Measurements from ENCODE around the gene NDST3. TPM values are rescaled to one million over a fixed set of nuclear protein-coding genes. Genes with fewer than 3 reads are reported as not detected.

NDST3 gene
- total and polyA plus RNA-seq, 2 of the 13 experiments (the other 11 are each of a cell fraction or from before 2014, with no cell fraction given): not detected

- Histone ChIP-seq H3K36me3 (replicated peaks in 1 of 2; ENCODE audit: control insufficient read depth in 1 of 2, insufficient read depth in 2 of 2, low read length in 2 of 2) (no peaks in the 10 kb centered on the region), H2AFZ (ENCODE audit: low read length) (no peak overlapping the region), H3K27me3 (ENCODE audit: control insufficient read depth in 1 of 2, insufficient read depth in 2 of 2, low read length in 2 of 2) (no peaks in the 10 kb centered on the region), H3K27ac (ENCODE audit: extremely low read length, insufficient read depth, low read length) (no peak overlapping the region), H3K4me1 (ENCODE audit: insufficient read depth, low read length) (no peaks in the 10 kb centered on the region), H3K4me3 (replicated peaks in 1 of 3; ENCODE audit: insufficient read depth in 1 of 3, low read depth in 2 of 3, low read length in 3 of 3) (no peak overlapping the region), H3K9me3 (ENCODE audit: low read length) (no peaks in the 10 kb centered on the region), H4K20me1 (ENCODE audit: insufficient read depth, low read length) (no peaks in the 10 kb centered on the region), H3K4me2 (ENCODE audit: low read depth, low read length) (no peak overlapping the region), H3K9ac (ENCODE audit: insufficient read depth, low read depth, low read length) (no peak overlapping the region), H3K79me2 (ENCODE audit: insufficient read depth, low read length) (no peaks in the 10 kb centered on the region)
- WGBS (ENCODE audit: low lambda C conversion rate): 75% methylated on average over 2 of the region's 2 CpGs
- ChIA-PET POLR2A (no interaction called here), CTCF (ENCODE audit: low intra/inter-chr PET ratio, low total read pairs) (no interaction called here)
- FAIRE-seq: no peak
- DNase-seq (ENCODE audit: low spot score): no peak
- intact Hi-C loops (cut with micrococcal nuclease; ENCODE audit: unreplicated experiment): no loop called here
- BruUV-seq (replicated peaks): no TSS peak
- in situ Hi-C loops (cut with HindIII; ENCODE audit: extremely low pct_ligation_motif_present, low pct_unique_long_range_greater_than_20kb): no loop called here
- ATAC-seq: no peak
- TF ChIP-seq, protein P1, sequence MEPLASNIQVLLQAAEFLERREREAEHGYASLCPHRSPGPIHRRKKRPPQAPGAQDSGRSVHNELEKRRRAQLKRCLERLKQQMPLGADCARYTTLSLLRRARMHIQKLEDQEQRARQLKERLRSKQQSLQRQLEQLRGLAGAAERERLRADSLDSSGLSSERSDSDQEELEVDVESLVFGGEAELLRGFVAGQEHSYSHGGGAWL (CRISPR knock-in tag; IDR thresholded peaks at IDR 0.05): no peak
- TF ChIP-seq ZNF263 (CRISPR knock-in tag; IDR thresholded peaks at IDR 0.05): no peak
- no peak for TF ChIP-seq WIZ (CRISPR knock-in tag; IDR thresholded peaks at IDR 0.05)
- TF ChIP-seq SIX4 (CRISPR knock-in tag; IDR thresholded peaks at IDR 0.05): no peak
- TF ChIP-seq, protein P2, sequence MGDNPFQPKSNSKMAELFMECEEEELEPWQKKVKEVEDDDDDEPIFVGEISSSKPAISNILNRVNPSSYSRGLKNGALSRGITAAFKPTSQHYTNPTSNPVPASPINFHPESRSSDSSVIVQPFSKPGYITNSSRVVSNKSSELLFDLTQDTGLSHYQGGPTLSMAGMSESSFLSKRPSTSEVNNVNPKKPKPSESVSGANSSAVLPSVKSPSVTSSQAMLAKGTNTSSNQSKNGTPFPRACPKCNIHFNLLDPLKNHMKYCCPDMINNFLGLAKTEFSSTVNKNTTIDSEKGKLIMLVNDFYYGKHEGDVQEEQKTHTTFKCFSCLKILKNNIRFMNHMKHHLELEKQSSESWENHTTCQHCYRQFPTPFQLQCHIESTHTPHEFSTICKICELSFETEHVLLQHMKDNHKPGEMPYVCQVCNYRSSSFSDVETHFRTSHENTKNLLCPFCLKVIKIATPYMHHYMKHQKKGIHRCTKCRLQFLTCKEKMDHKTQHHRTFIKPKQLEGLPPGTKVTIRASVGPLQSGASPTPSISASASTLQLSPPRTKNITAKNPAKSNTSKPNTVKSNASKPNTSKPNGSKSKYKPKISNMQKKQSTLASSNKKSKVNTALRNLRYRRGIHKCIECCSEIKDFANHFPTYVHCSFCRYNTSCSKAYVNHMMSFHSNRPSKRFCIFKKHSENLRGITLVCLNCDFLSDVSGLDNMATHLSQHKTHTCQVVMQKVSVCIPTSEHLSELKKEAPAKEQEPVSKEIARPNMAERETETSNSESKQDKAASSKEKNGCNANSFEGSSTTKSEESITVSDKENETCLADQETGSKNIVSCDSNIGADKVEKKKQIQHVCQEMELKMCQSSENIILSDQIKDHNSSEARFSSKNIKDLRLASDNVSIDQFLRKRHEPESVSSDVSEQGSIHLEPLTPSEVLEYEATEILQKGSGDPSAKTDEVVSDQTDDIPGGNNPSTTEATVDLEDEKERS (CRISPR knock-in tag; IDR thresholded peaks at IDR 0.05): no peak
- TF ChIP-seq, protein P3, sequence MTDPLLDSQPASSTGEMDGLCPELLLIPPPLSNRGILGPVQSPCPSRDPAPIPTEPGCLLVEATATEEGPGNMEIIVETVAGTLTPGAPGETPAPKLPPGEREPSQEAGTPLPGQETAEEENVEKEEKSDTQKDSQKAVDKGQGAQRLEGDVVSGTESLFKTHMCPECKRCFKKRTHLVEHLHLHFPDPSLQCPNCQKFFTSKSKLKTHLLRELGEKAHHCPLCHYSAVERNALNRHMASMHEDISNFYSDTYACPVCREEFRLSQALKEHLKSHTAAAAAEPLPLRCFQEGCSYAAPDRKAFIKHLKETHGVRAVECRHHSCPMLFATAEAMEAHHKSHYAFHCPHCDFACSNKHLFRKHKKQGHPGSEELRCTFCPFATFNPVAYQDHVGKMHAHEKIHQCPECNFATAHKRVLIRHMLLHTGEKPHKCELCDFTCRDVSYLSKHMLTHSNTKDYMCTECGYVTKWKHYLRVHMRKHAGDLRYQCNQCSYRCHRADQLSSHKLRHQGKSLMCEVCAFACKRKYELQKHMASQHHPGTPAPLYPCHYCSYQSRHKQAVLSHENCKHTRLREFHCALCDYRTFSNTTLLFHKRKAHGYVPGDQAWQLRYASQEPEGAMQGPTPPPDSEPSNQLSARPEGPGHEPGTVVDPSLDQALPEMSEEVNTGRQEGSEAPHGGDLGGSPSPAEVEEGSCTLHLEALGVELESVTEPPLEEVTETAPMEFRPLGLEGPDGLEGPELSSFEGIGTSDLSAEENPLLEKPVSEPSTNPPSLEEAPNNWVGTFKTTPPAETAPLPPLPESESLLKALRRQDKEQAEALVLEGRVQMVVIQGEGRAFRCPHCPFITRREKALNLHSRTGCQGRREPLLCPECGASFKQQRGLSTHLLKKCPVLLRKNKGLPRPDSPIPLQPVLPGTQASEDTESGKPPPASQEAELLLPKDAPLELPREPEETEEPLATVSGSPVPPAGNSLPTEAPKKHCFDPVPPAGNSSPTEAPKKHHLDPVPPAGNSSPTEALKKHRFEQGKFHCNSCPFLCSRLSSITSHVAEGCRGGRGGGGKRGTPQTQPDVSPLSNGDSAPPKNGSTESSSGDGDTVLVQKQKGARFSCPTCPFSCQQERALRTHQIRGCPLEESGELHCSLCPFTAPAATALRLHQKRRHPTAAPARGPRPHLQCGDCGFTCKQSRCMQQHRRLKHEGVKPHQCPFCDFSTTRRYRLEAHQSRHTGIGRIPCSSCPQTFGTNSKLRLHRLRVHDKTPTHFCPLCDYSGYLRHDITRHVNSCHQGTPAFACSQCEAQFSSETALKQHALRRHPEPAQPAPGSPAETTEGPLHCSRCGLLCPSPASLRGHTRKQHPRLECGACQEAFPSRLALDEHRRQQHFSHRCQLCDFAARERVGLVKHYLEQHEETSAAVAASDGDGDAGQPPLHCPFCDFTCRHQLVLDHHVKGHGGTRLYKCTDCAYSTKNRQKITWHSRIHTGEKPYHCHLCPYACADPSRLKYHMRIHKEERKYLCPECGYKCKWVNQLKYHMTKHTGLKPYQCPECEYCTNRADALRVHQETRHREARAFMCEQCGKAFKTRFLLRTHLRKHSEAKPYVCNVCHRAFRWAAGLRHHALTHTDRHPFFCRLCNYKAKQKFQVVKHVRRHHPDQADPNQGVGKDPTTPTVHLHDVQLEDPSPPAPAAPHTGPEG (CRISPR knock-in tag; IDR thresholded peaks at IDR 0.05): no peak
- TF ChIP-seq FOSL2 (CRISPR knock-in tag; IDR thresholded peaks at IDR 0.05): no peak
- no peak for TF ChIP-seq ATF7-NPFF (CRISPR knock-in tag; IDR thresholded peaks at IDR 0.05; ENCODE audit: low read depth)
- TF ChIP-seq ZNF883 (CRISPR knock-in tag; IDR thresholded peaks at IDR 0.05; ENCODE audit: not compliant biosample characterization): no peak
- no peak for TF ChIP-seq REL (CRISPR knock-in tag; conservative IDR thresholded peaks at IDR 0.05)
- no peak for TF ChIP-seq TCF7 (IDR thresholded peaks at IDR 0.05; ENCODE audit: low read depth)
- TF ChIP-seq NFYB (CRISPR knock-in tag; IDR thresholded peaks at IDR 0.05): no peak
Measured at GRCh38 chr4:118287711-118288451, 253.6 kb downstream of the NDST3 start.
